ENCODE results near the gene CIITA.

The CIITA gene

GRCh38 chr16:10851512-10851911, 25.5 kb upstream of the CIITA start:
- H4K20me1 ChIP-seq (ENCODE audit: control insufficient read depth, insufficient read depth, low read depth, low read length): no peaks in the 10 kb centered on the region
- H3F3A ChIP-seq (ENCODE audit: control insufficient read depth, insufficient read depth): no peaks in the 10 kb centered on the region
- TF ChIP-seq EZH2phosphoT487 (IDR thresholded peaks at IDR 0.05; ENCODE audit: borderline replicate concordance, low read length) (no peak), CTCF (IDR thresholded peaks at IDR 0.05; ENCODE audit: low read depth, low read length, poor library complexity, severe bottlenecking) (no peak)
- H3K4me2 ChIP-seq (ENCODE audit: low read length): no peak overlapping the region
- H3K4me3 ChIP-seq (ENCODE audit: low read length): no peak overlapping the region
- no peaks in the 10 kb centered on the region for H3K9me3 ChIP-seq (ENCODE audit: control insufficient read depth, insufficient read depth, low read length)
- no peak overlapping the region for H3K27ac ChIP-seq (ENCODE audit: low read depth, low read length)
- peaks cover 11% of the 10 kb centered on the region for H3K4me1 ChIP-seq (ENCODE audit: control insufficient read depth, low read length)
- H3K9me2 ChIP-seq (replicated peaks; ENCODE audit: control insufficient read depth, low read length): no peaks in the 10 kb centered on the region
- H3K36me3 ChIP-seq (ENCODE audit: control insufficient read depth, low read length): no peaks in the 10 kb centered on the region
- no peaks in the 10 kb centered on the region for H3K79me2 ChIP-seq (ENCODE audit: control insufficient read depth, low read length)
- H3K27me3 ChIP-seq (ENCODE audit: control insufficient read depth, low read length): no peaks in the 10 kb centered on the region

- TF ChIP-seq EZH2phosphoT487 (IDR thresholded peaks at IDR 0.05; ENCODE audit: borderline replicate concordance, low read length) (no peak), CTCF (IDR thresholded peaks at IDR 0.05; ENCODE audit: low read depth, low read length, poor library complexity, severe bottlenecking) (no peak)
- Histone ChIP-seq H3K27me3 (ENCODE audit: control insufficient read depth, low read length) (no peaks in the 10 kb centered on the region), H3F3A (ENCODE audit: control insufficient read depth, insufficient read depth) (no peaks in the 10 kb centered on the region), H4K20me1 (ENCODE audit: control insufficient read depth, insufficient read depth, low read depth, low read length) (no peaks in the 10 kb centered on the region), H3K4me1 (ENCODE audit: control insufficient read depth, low read length) (peaks cover 11% of the 10 kb centered on the region), H3K27ac (ENCODE audit: low read depth, low read length) (no peak overlapping the region), H3K4me2 (ENCODE audit: low read length) (peak overlapping the region; percentile 21), H3K79me2 (ENCODE audit: control insufficient read depth, low read length) (no peaks in the 10 kb centered on the region), H3K9me3 (ENCODE audit: control insufficient read depth, insufficient read depth, low read length) (no peaks in the 10 kb centered on the region), H3K4me3 (ENCODE audit: low read length) (no peak overlapping the region), H3K9me2 (replicated peaks; ENCODE audit: control insufficient read depth, low read length) (no peaks in the 10 kb centered on the region), H3K36me3 (ENCODE audit: control insufficient read depth, low read length) (no peaks in the 10 kb centered on the region)
Measured at GRCh38 chr16:10852286-10852685, 24.7 kb upstream of the CIITA start.

GRCh38 chr16:10852948-10853347, 24.1 kb upstream of the CIITA start:
- Histone ChIP-seq H3K4me1 (ENCODE audit: control insufficient read depth, low read length) (peaks cover 11% of the 10 kb centered on the region), H3K27ac (ENCODE audit: low read depth, low read length) (no peak overlapping the region), H3K4me2 (ENCODE audit: low read length) (peak overlapping the region; percentile 21), H3K79me2 (ENCODE audit: control insufficient read depth, low read length) (no peaks in the 10 kb centered on the region), H3K9me2 (replicated peaks; ENCODE audit: control insufficient read depth, low read length) (no peaks in the 10 kb centered on the region), H3K27me3 (ENCODE audit: control insufficient read depth, low read length) (no peaks in the 10 kb centered on the region), H3K4me3 (ENCODE audit: low read length) (no peak overlapping the region), H3K9me3 (ENCODE audit: control insufficient read depth, insufficient read depth, low read length) (no peaks in the 10 kb centered on the region), H3F3A (ENCODE audit: control insufficient read depth, insufficient read depth) (no peaks in the 10 kb centered on the region), H4K20me1 (ENCODE audit: control insufficient read depth, insufficient read depth, low read depth, low read length) (no peaks in the 10 kb centered on the region), H3K36me3 (ENCODE audit: control insufficient read depth, low read length) (no peaks in the 10 kb centered on the region)
- TF ChIP-seq CTCF (IDR thresholded peaks at IDR 0.05; ENCODE audit: low read depth, low read length, poor library complexity, severe bottlenecking): no peak
- TF ChIP-seq EZH2phosphoT487 (IDR thresholded peaks at IDR 0.05; ENCODE audit: borderline replicate concordance, low read length): no peak

Data from DOHH2 (cell line).